Right lobe of liver (tissue), 6 donors: ENCODE measurements around the gene UBTD2. TPM values are rescaled to one million over a fixed set of nuclear protein-coding genes. Genes with fewer than 3 reads are reported as not detected.

Experiments used
- ATAC-seq, 4 donors: fragments of 200-7000 bp; cut with Tn5 transposase; one replicate each; pipeline ENCODE4 v1.9.1; 2020; ENCODE audit warnings: mild to moderate bottlenecking in 4 of 4, moderate library complexity in 4 of 4
- DNase-seq, 3 donors: peaks; one replicate each; pipeline ENCODE4 v3.0.0-alpha.2; 2020
- H3K27ac ChIP-seq, 3 donors: fragments of 200-600 bp; one replicate each; pipeline ENCODE4 v1.8.0; 2022
- H3K27me3 ChIP-seq, 2 donors: fragments of 200-600 bp; one replicate each; pipeline ENCODE4 v1.8.0; 2022
- H3K36me3 ChIP-seq, 4 donors: fragments of 200-600 bp; sonication (generic) in 1 of 4; one replicate each; pipeline versions ENCODE4 v1.5.1 to v1.8.0; 2017 to 2022; ENCODE audit warnings: control low read depth in 1 of 4
- H3K4me1 ChIP-seq, 4 donors: fragments of 200-600 bp; sonication (generic) in 1 of 4; one replicate each; pipeline versions ENCODE4 v1.5.1 to v1.8.0; 2017 to 2022; ENCODE audit warnings: control low read depth in 1 of 4
- H3K4me3 ChIP-seq, 3 donors: fragments of 200-600 bp; one replicate each; pipeline ENCODE4 v1.8.0; 2022
- H3K9me3 ChIP-seq, 4 donors: fragments of 200-600 bp; sonication (generic) in 1 of 4; one replicate each; pipeline versions ENCODE4 v1.5.1 to v1.8.0; 2017 to 2022; ENCODE audit warnings: control low read depth in 1 of 4
- POLR2A ChIP-seq: fragments of 450-650 bp; IDR thresholded peaks from one replicate; pipeline ENCODE4 v1.6.1; 2017; ENCODE audit warnings: antibody characterized with exemption, mild to moderate bottlenecking
- WGBS: methylation state at CpG from one replicate; pipeline ENCODE4 v1.1.6; 2018; ENCODE audit warnings: low coverage, low lambda C conversion rate; ENCODE audit not compliant: insufficient coverage; ENCODE audit errors: missing lambda C conversion rate; 5-methylcytosine and 5-hydroxymethylcytosine counted together
- intact Hi-C, 2 donors: fragments of 100-400 bp; cut with DNase I; formaldehyde crosslinking; loops; one replicate each; pipeline versions ENCODE4 v1.11.2 to v1.14.1; 2022
- total RNA-seq, 6 experiments: library from RNA; depleted of rRNA in 2 of 6; stranded (reverse); fragments of >200 nt in 2 of 6; fragmentation: NEBNext Ultra II Directional in 3 of 6; extraction: Animal tissue kit (Norgen Biotek cat#: 25700) in 3 of 6; gene quantifications; one replicate each; pipeline versions ENCODE4 v1.1.0 to v1.2.4, GENCODE V29; 2016 to 2023
- TF ChIP-seq, protein P1 (sequence below), 4 donors: fragments of 200-600 bp in 3 of 4; fragments of 450-650 bp in 1 of 4; IDR thresholded peaks; one replicate each; pipeline versions ENCODE4 v1.5.1 to v1.8.0; 2016 to 2022; ENCODE audit warnings: antibody characterized with exemption in 4 of 4, mild to moderate bottlenecking in 2 of 4
- donor health status: DM: no; HTN: yes; CAD: no.
- donor health status: DM: no; HTN: no; CAD: no.
- donor health status: DM: no; HTN: no; CAD: no.
- donor health status: DM: no; HTN: yes; CAD: no.
- donor health status: DM: no; HTN: yes; CAD: no.

The UBTD2 gene
- total RNA-seq, 6 experiments from 2014 or later = 6.7 to 11.7 (median 9.2) TPM

GRCh38 chr5:172245703-172246125 lies 37.9 kb downstream of the UBTD2 start:
- no peaks in the 10 kb centered on the region for H3K36me3 ChIP-seq
- no peak for TF ChIP-seq POLR2A
- TF ChIP-seq, protein P1, sequence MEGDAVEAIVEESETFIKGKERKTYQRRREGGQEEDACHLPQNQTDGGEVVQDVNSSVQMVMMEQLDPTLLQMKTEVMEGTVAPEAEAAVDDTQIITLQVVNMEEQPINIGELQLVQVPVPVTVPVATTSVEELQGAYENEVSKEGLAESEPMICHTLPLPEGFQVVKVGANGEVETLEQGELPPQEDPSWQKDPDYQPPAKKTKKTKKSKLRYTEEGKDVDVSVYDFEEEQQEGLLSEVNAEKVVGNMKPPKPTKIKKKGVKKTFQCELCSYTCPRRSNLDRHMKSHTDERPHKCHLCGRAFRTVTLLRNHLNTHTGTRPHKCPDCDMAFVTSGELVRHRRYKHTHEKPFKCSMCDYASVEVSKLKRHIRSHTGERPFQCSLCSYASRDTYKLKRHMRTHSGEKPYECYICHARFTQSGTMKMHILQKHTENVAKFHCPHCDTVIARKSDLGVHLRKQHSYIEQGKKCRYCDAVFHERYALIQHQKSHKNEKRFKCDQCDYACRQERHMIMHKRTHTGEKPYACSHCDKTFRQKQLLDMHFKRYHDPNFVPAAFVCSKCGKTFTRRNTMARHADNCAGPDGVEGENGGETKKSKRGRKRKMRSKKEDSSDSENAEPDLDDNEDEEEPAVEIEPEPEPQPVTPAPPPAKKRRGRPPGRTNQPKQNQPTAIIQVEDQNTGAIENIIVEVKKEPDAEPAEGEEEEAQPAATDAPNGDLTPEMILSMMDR (IDR thresholded peaks at IDR 0.05) = no peak
- ATAC-seq (no peak), DNase-seq (no peak)
- no peak overlapping the region for H3K4me3 ChIP-seq
- no peaks in the 10 kb centered on the region for H3K9me3 ChIP-seq
- H3K27me3 ChIP-seq = no peaks in the 10 kb centered on the region
- no peak overlapping the region for H3K27ac ChIP-seq
- WGBS = 70% methylated on average over 1 of the region's 1 CpG
- H3K4me1 ChIP-seq = no peaks in the 10 kb centered on the region
- intact Hi-C loops = no loop called here

DNA sequence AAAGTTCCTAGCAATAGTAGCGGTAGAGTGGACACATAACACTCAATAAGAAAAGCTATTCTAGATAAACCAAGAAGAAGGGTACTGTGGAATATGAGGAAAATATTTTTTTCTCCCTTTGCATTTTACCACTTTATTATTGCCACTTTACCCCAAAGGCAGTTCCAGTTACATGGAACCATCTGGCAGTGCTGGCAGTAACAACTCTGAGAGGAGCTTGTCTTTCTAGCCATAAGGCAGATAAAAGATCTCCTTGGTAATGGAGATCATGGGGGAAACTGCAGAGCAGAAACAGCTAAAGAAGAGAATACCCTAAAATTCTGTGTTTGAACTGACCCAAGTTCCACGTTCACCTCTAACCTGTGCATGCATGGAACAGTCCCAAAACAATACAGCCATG lies 38.5 kb downstream of the UBTD2 start:
- Histone ChIP-seq H3K9me3 (no peaks in the 10 kb centered on the region), H3K27me3 (no peaks in the 10 kb centered on the region), H3K4me3 (no peak overlapping the region), H3K36me3 (no peaks in the 10 kb centered on the region), H3K27ac (no peak overlapping the region), H3K4me1 (no peaks in the 10 kb centered on the region)
- ATAC-seq (no peak), DNase-seq (no peak)
- no peak for TF ChIP-seq POLR2A
- TF ChIP-seq, protein P1 (IDR thresholded peaks at IDR 0.05) = no peak
- WGBS = 100% methylated on average over 2 of the region's 2 CpGs
- intact Hi-C loops = no loop called here

- H3K4me1 ChIP-seq = no peaks in the 10 kb centered on the region
- no peak overlapping the region for H3K4me3 ChIP-seq
- no peaks in the 10 kb centered on the region for H3K27me3 ChIP-seq
- H3K9me3 ChIP-seq = no peaks in the 10 kb centered on the region
- no peak overlapping the region for H3K27ac ChIP-seq
- TF ChIP-seq, protein P1 (IDR thresholded peaks at IDR 0.05) = no peak
- TF ChIP-seq POLR2A = no peak
- H3K36me3 ChIP-seq = no peaks in the 10 kb centered on the region
- DNase-seq (no peak), ATAC-seq (no peak)
- intact Hi-C loops = no loop called here
- WGBS = 91% methylated on average over 1 of the region's 3 CpGs
Observed at GRCh38 chr5:172243302-172243701, 40.3 kb downstream of the UBTD2 start.

DNA sequence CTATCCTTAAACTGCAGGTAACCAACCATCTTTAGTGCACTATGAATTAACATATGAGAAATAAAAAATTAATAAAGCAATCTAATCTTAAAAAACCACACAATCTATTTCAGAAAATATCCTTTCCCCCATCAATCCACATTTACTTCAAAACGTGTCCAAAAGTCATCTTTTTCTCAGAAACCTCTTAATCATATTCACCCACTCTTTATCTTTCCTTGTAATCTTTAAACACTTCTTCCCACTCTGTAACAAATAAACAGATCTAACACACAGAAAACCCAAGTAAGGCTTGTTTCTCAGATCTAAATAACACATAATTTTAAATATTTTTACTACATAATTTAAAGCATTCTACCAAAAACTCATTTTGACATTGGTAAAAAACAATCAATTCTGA lies 45.2 kb downstream of the UBTD2 start:
- Histone ChIP-seq H3K9me3 (no peaks in the 10 kb centered on the region), H3K36me3 (peaks cover 0 to 4% (median 0%) of the 10 kb centered on the region in 4 donors), H3K27me3 (no peaks in the 10 kb centered on the region), H3K4me3 (no peak overlapping the region), H3K4me1 (peaks cover 0 to 19% (median 10%) of the 10 kb centered on the region in 4 donors), H3K27ac (no peak overlapping the region)
- TF ChIP-seq, protein P1 (IDR thresholded peaks at IDR 0.05) = no peak
- no peak for TF ChIP-seq POLR2A
- ATAC-seq = no peak
- 50% methylated on average over 1 of the region's 1 CpG for WGBS
- intact Hi-C loops = no loop called here
- no peak for DNase-seq
